ENCODE measurements around the gene NACA2.
"Not testable (repeated sequence)": the region's sequence is repeated elsewhere in the genome, so short reads cannot be mapped to it uniquely, and the experiment has no call there.

- TF ChIP-seq CTCF (IDR thresholded peaks at IDR 0.05; ENCODE audit: low read length); EZH2 (IDR thresholded peaks at IDR 0.05; ENCODE audit: borderline replicate concordance, low read length): not testable (repeated sequence)
Measured at GRCh38 chr17:61586622-61587021, 4.4 kb downstream of the NACA2 start.

Data from OCI-LY1 (cell line).